Mesothelial cell of epicardium (in vitro differentiated cells): Measurements from ENCODE around the gene BACE1. TPM values are rescaled to one million over a fixed set of nuclear protein-coding genes. Genes with fewer than 3 reads are reported as not detected.
A peak's percentile ranks its signal among the peaks of the same experiment; 100 is the strongest.

ENCODE experiments used
- DNase-seq, 2 experiments: peaks; one replicate each; pipeline ENCODE4 v3.0.0; 2021; ENCODE audit warnings: low spot score in 2 of 2; ENCODE audit not compliant: unreplicated experiment in 2 of 2
- H3K27ac Mint-ChIP-seq: 2 replicates; pipeline ENCODE4 v1.8.0; 2021; ENCODE audit warnings: mixed read lengths
- H3K27me3 Mint-ChIP-seq: 2 replicates; pipeline ENCODE4 v1.8.0; 2021; ENCODE audit warnings: low read depth, mixed read lengths
- H3K36me3 Mint-ChIP-seq: 2 replicates; pipeline ENCODE4 v1.8.0; 2021; ENCODE audit warnings: mixed read lengths
- H3K4me1 Mint-ChIP-seq: 2 replicates; pipeline ENCODE4 v1.8.0; 2021; ENCODE audit warnings: mixed read lengths
- H3K4me3 Mint-ChIP-seq: 2 replicates; pipeline ENCODE4 v1.8.0; 2021; ENCODE audit warnings: mild to moderate bottlenecking, moderate library complexity, mixed read lengths
- H3K9me3 Mint-ChIP-seq: 2 replicates; pipeline ENCODE4 v1.8.0; 2021; ENCODE audit warnings: mixed read lengths
- total RNA-seq: library from RNA; stranded (reverse); gene quantifications from 3 replicates; pipeline ENCODE4 v1.2.1, GENCODE V29; 2021
- TF ChIP-seq, protein P1 (sequence below): fragments of 200-600 bp; sonication (generic); IDR thresholded peaks from one replicate; pipeline ENCODE4 v1.5.0; 2021; ENCODE audit warnings: antibody characterized with exemption; ENCODE audit not compliant: unreplicated experiment

The BACE1 gene
- total RNA-seq, 1 donor from 2014 or later, result 38.1 TPM

DNA sequence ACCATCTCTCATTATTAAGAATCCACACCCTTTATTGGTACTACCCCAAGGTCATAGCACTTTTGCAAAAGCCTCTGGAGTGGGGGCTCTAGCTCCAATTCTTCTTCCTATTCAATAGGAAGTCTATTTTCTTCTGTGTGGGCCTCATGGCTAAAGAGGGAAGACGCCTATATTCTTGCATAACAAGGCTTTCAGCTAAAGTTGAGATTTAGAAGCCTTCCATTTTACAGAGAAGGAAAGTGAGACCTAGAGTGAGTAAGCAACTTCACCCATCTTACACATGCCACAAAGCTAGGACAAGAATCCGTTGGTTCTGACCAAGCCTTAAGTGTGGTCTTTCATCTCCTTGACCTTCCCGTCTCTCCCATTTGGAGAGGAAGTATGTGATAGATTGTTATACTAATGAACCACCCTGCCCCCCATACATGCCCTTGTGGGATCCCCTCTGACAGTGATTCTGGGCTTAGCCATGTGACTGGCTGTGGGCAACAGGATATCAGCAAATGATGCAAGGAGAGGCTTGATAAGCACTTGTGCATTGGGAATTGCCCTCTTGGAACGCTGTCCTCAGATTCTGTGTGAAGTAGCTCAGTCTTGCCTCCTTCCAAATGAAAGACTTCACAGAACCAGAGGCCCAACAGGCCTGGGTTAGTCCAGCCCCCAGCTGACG is 12.3 kb downstream of the BACE1 start:
- DNase-seq, result no peak
- no peak overlapping the region for H3K4me3 Mint-ChIP-seq
- H3K27ac Mint-ChIP-seq, result no peak overlapping the region
- TF ChIP-seq, protein P1, sequence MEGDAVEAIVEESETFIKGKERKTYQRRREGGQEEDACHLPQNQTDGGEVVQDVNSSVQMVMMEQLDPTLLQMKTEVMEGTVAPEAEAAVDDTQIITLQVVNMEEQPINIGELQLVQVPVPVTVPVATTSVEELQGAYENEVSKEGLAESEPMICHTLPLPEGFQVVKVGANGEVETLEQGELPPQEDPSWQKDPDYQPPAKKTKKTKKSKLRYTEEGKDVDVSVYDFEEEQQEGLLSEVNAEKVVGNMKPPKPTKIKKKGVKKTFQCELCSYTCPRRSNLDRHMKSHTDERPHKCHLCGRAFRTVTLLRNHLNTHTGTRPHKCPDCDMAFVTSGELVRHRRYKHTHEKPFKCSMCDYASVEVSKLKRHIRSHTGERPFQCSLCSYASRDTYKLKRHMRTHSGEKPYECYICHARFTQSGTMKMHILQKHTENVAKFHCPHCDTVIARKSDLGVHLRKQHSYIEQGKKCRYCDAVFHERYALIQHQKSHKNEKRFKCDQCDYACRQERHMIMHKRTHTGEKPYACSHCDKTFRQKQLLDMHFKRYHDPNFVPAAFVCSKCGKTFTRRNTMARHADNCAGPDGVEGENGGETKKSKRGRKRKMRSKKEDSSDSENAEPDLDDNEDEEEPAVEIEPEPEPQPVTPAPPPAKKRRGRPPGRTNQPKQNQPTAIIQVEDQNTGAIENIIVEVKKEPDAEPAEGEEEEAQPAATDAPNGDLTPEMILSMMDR, result no peak
- no peaks in the 10 kb centered on the region for H3K27me3 Mint-ChIP-seq
- H3K36me3 Mint-ChIP-seq, result peaks cover 2% of the 10 kb centered on the region
- H3K9me3 Mint-ChIP-seq, result no peaks in the 10 kb centered on the region
- peaks cover 25% of the 10 kb centered on the region for H3K4me1 Mint-ChIP-seq

DNA sequence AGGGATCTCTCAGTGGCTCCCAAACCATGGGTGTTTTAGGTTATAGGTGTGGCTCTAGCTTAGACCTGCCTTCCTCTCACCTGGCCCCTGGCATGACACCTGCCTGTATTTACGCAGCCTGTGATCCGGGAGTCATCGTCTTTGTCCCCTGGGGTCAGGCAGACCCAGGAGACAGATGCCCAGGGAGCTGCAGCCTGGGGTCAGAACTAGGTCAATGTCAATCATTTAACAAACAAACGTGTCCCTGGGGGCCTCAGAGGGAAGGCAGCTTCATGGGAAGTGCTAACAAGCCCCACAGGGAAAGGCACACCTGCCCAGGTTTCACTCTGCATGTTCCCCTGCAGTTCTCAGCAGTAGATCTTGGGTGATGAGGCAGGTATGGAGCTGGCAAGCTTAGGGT is 13.0 kb downstream of the BACE1 start:
- no peak overlapping the region for H3K27ac Mint-ChIP-seq
- no peaks in the 10 kb centered on the region for H3K9me3 Mint-ChIP-seq
- peaks cover 2% of the 10 kb centered on the region for H3K36me3 Mint-ChIP-seq
- H3K4me1 Mint-ChIP-seq, result peaks cover 25% of the 10 kb centered on the region
- H3K27me3 Mint-ChIP-seq, result no peaks in the 10 kb centered on the region
- no peak for DNase-seq
- TF ChIP-seq, protein P1, result no peak
- no peak overlapping the region for H3K4me3 Mint-ChIP-seq

DNA sequence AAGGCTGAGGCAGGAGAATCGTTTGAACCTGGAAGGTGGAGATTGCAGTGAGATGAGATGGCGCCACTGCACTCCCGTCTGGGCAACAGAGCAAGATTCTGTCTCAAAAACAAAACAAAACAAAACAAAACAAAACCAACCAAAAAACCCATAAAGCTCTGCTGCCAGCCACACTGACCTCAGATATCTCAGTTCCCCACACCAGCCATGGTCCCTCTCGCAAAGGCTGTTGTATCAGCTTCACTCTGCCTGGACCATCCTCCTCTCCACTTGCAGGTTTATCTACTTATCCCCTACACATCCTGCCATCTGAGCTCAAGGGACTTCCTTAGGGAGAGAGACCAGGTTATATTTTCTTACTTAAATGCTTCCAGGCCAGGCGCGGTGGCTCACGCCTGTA is 13.8 kb downstream of the BACE1 start:
- TF ChIP-seq, protein P1, result no peak
- H3K36me3 Mint-ChIP-seq, result peaks cover 2% of the 10 kb centered on the region
- H3K27me3 Mint-ChIP-seq, result no peaks in the 10 kb centered on the region
- no peaks in the 10 kb centered on the region for H3K9me3 Mint-ChIP-seq
- no peak for DNase-seq
- H3K4me3 Mint-ChIP-seq, result no peak overlapping the region
- peaks cover 25% of the 10 kb centered on the region for H3K4me1 Mint-ChIP-seq
- no peak overlapping the region for H3K27ac Mint-ChIP-seq

DNA sequence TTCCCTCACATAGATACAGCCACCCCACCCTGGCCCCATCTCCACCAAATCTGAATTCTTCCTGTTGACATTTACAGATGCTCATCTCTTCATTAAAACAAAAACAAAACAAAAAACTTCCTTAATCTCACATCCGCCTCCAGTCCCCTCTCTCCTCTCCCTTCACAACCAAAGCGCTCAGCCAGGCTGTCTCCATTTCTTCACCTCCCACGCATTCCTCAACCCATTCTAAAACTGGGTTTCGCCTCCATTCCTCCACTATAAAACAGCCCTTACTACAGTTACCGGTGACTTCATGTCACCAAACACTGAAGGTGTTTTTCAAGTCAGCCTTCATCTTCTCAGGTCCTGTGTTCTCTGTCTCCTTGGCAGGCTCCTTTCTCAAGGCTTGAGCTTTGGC is 15.3 kb downstream of the BACE1 start:
- no peak for DNase-seq
- H3K27me3 Mint-ChIP-seq, result no peaks in the 10 kb centered on the region
- peak overlapping the region; percentile 48 for H3K4me3 Mint-ChIP-seq
- TF ChIP-seq, protein P1, result no peak
- H3K4me1 Mint-ChIP-seq, result peaks cover 25% of the 10 kb centered on the region
- no peaks in the 10 kb centered on the region for H3K9me3 Mint-ChIP-seq
- peak overlapping the region; percentile 96 for H3K27ac Mint-ChIP-seq
- peaks cover 2% of the 10 kb centered on the region for H3K36me3 Mint-ChIP-seq

DNA sequence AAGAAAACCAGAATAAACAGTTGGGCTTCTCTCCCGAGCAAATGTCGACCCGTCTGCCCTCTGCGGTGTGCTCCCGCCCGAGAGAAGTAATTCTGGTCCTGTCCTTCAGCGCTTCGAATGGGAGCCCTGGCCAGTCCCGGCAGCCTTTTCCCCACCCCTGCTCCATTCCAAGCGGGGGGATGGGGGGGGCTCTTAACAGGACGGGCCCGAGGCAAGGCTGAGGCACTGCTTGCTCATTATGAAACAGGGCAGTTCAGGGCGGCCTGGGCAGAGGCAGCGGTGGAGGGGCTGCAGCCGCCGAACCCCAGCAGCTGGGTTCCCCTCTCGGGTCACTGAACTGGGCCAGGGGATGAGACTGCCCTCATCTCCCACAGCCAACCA is 15.8 kb downstream of the BACE1 start:
- no peaks in the 10 kb centered on the region for H3K27me3 Mint-ChIP-seq
- peak; percentile 40 to 58 for DNase-seq
- peaks cover 2% of the 10 kb centered on the region for H3K36me3 Mint-ChIP-seq
- H3K9me3 Mint-ChIP-seq, result no peaks in the 10 kb centered on the region
- H3K4me3 Mint-ChIP-seq, result peak overlapping the region; percentile 45
- TF ChIP-seq, protein P1, result no peak
- H3K4me1 Mint-ChIP-seq, result peaks cover 25% of the 10 kb centered on the region
- peak overlapping the region; percentile 96 for H3K27ac Mint-ChIP-seq
